H1 (cell line): Measurements from ENCODE around the gene CSHL1. TPM values are rescaled to one million over a fixed set of nuclear protein-coding genes. Genes with fewer than 3 reads are reported as not detected.

ENCODE experiments used
- CTCF ChIA-PET: fragments of 300-600 bp; sonication (Branson Sonifier 250); formaldehyde crosslinking; loops from one replicate; lab custom pipeline; 2021; ENCODE audit not compliant: partially characterized antibody; lab: Charles Lee
- POLR2A ChIA-PET: fragments of 300-600 bp; sonication (Branson Sonifier 250); formaldehyde crosslinking; loops from one replicate; lab custom pipeline; 2021; ENCODE audit warnings: inconsistent platforms; ENCODE audit not compliant: partially characterized antibody; lab: Charles Lee
- DNase-seq, 2 experiments: peaks; one replicate each; pipeline versions ENCODE4 v3.0.0 to v3.0.0-alpha.2; 2010 to 2022; ENCODE audit warnings: low spot score in 2 of 2, low read depth in 1 of 2, mixed read lengths in 1 of 2
- FAIRE-seq: peaks from 2 replicates; lab custom pipeline; 2011; peaks lifted over from hg19 to GRCh38; lab: Jason Lieb, UNC
- H2AFZ ChIP-seq: 2 replicates; pipeline ENCODE4 v1.8.1; 2012; ENCODE audit warnings: low read length, inconsistent platforms
- H2AK5ac ChIP-seq: 2 replicates; pipeline ENCODE4 v1.6.1; 2013; ENCODE audit warnings: low read depth, low read length
- H2BK120ac ChIP-seq: replicated peaks from 2 replicates; pipeline ENCODE3; 2013; ENCODE audit warnings: low read depth, low read length, inconsistent platforms
- H2BK12ac ChIP-seq: 2 replicates; pipeline ENCODE4 v1.6.1; 2013; ENCODE audit warnings: low read depth, low read length
- H2BK15ac ChIP-seq: 2 replicates; pipeline ENCODE4 v1.6.1; 2013; ENCODE audit warnings: low read length
- H2BK20ac ChIP-seq: 2 replicates; pipeline ENCODE4 v1.6.1; 2013; ENCODE audit warnings: low read length
- H2BK5ac ChIP-seq: 2 replicates; pipeline ENCODE4 v1.6.1; 2013; ENCODE audit warnings: low read depth, low read length
- H3K14ac ChIP-seq: 2 replicates; pipeline ENCODE4 v1.6.1; 2013; ENCODE audit warnings: inconsistent platforms; ENCODE audit not compliant: insufficient read length
- H3K18ac ChIP-seq: 2 replicates; pipeline ENCODE4 v1.6.1; 2013; ENCODE audit warnings: low read length; ENCODE audit errors: extremely low read depth
- H3K23ac ChIP-seq: 2 replicates; pipeline ENCODE4 v1.6.1; 2013; ENCODE audit warnings: inconsistent platforms; ENCODE audit not compliant: insufficient read length
- H3K23me2 ChIP-seq: 2 replicates; pipeline ENCODE4 v1.6.1; 2013; ENCODE audit warnings: low read depth, low read length
- H3K27ac ChIP-seq: 2 replicates; pipeline ENCODE4 v1.6.1; 2011; ENCODE audit warnings: low read depth, low read length, inconsistent platforms
- H3K27me3 ChIP-seq, 4 experiments: replicated peaks in 1 of 4; 1 replicate in 1 of 4; 2 replicates in 3 of 4; pipeline versions ENCODE4 v1.6.1 to v1.8.1; 2011 to 2013; ENCODE audit warnings: low read length in 3 of 4, mild to moderate bottlenecking in 3 of 4, inconsistent platforms in 2 of 4, mixed read lengths in 2 of 4, moderate library complexity in 1 of 4; ENCODE audit not compliant: control insufficient read depth in 3 of 4, insufficient read depth in 3 of 4; ENCODE audit errors: extremely low read depth in 1 of 4
- H3K36me3 ChIP-seq, 4 experiments: 2 replicates each; pipeline versions ENCODE4 v1.6.1 to v1.8.1; 2011 to 2013; ENCODE audit warnings: mild to moderate bottlenecking in 4 of 4, low read length in 3 of 4, moderate library complexity in 2 of 4, control low read depth in 1 of 4, inconsistent platforms in 1 of 4; ENCODE audit not compliant: insufficient read depth in 4 of 4, control insufficient read depth in 2 of 4
- H3K4ac ChIP-seq: replicated peaks from 2 replicates; pipeline ENCODE3; 2013; ENCODE audit warnings: low read length, low read depth, mixed read lengths, inconsistent platforms; ENCODE audit not compliant: insufficient read length
- H3K4me1 ChIP-seq, 4 experiments: replicated peaks in 1 of 4; 1 replicate in 1 of 4; 2 replicates in 3 of 4; pipeline versions ENCODE4 v1.6.1 to v1.8.1; 2011 to 2013; ENCODE audit warnings: low read length in 3 of 4, inconsistent platforms in 2 of 4, mixed read lengths in 1 of 4; ENCODE audit not compliant: insufficient read depth in 4 of 4, control insufficient read depth in 3 of 4
- H3K4me2 ChIP-seq, 2 experiments: 2 replicates each; pipeline versions ENCODE4 v1.6.1 to v1.8.1; 2011 to 2013; ENCODE audit warnings: low read depth in 2 of 2, low read length in 2 of 2, control low read depth in 1 of 2, inconsistent platforms in 1 of 2, mild to moderate bottlenecking in 1 of 2; ENCODE audit not compliant: insufficient read depth in 1 of 2
- H3K4me3 ChIP-seq, 4 experiments: fragments of 200-600, 300-600 bp in 1 of 4; sonication (generic), shearing (Covaris generic), sonication (Bioruptor Twin) in 1 of 4; 2 replicates each; pipeline versions ENCODE4 v1.5.1 to v1.8.1; 2011 to 2016; ENCODE audit warnings: low read length in 4 of 4, low read depth in 3 of 4, control low read depth in 2 of 4, inconsistent platforms in 2 of 4, mild to moderate bottlenecking in 2 of 4, mixed read lengths in 1 of 4, moderate library complexity in 1 of 4; ENCODE audit not compliant: insufficient read depth in 2 of 4; ENCODE audit errors: extremely low read depth in 1 of 4
- H3K56ac ChIP-seq: replicated peaks from 2 replicates; pipeline ENCODE3; 2013; ENCODE audit warnings: low read depth, mild to moderate bottlenecking, mixed read lengths, low read length, inconsistent platforms; ENCODE audit not compliant: insufficient read length
- H3K79me1 ChIP-seq: 2 replicates; pipeline ENCODE4 v1.6.1; 2013; ENCODE audit warnings: low read depth, low read length, control low read depth
- H3K79me2 ChIP-seq, 2 experiments: 2 replicates each; pipeline versions ENCODE4 v1.6.1 to v1.8.1; 2012 to 2013; ENCODE audit warnings: low read length in 2 of 2, mild to moderate bottlenecking in 2 of 2, inconsistent platforms in 1 of 2; ENCODE audit not compliant: insufficient read depth in 2 of 2, control insufficient read depth in 1 of 2
- H3K9ac ChIP-seq, 4 experiments: replicated peaks in 1 of 4; 1 replicate in 1 of 4; 2 replicates in 3 of 4; pipeline versions ENCODE4 v1.6.1 to v1.8.1; 2011 to 2013; ENCODE audit warnings: low read depth in 3 of 4, low read length in 3 of 4, control low read depth in 2 of 4, mild to moderate bottlenecking in 2 of 4, moderate library complexity in 2 of 4, inconsistent platforms in 1 of 4; ENCODE audit errors: extremely low read depth in 1 of 4
- H3K9me3 ChIP-seq, 2 experiments: 2 replicates each; pipeline versions ENCODE4 v1.6.1 to v1.8.1; 2012 to 2013; ENCODE audit warnings: mild to moderate bottlenecking in 2 of 2, moderate library complexity in 2 of 2, control low read depth in 1 of 2, inconsistent platforms in 1 of 2, low read depth in 1 of 2, low read length in 1 of 2, mixed read lengths in 1 of 2; ENCODE audit not compliant: insufficient read depth in 2 of 2
- H4K20me1 ChIP-seq, 2 experiments: replicated peaks in 1 of 2; 2 replicates each; pipeline versions ENCODE3 to v1.8.1; 2011 to 2013; ENCODE audit warnings: inconsistent platforms in 2 of 2, low read length in 2 of 2, mild to moderate bottlenecking in 1 of 2; ENCODE audit not compliant: insufficient read depth in 2 of 2, control insufficient read depth in 1 of 2
- H4K5ac ChIP-seq: 2 replicates; pipeline ENCODE4 v1.6.1; 2013; ENCODE audit warnings: low read length, low read depth, mixed read lengths, inconsistent platforms; ENCODE audit not compliant: insufficient read length
- H4K8ac ChIP-seq: 2 replicates; pipeline ENCODE4 v1.8.0; 2013; ENCODE audit warnings: mild to moderate bottlenecking, moderate library complexity, low read length, inconsistent platforms; ENCODE audit not compliant: insufficient read depth; ENCODE audit errors: extremely low read depth
- H4K91ac ChIP-seq: replicated peaks from 2 replicates; pipeline ENCODE3; 2013; ENCODE audit warnings: low read length, mixed read lengths, inconsistent platforms; ENCODE audit not compliant: insufficient read length
- RAD21 ChIP-seq, 2 experiments: IDR thresholded peaks in 1 of 2; conservative IDR thresholded peaks in 1 of 2; 2 replicates each; pipeline ENCODE4 v1.6.1; 2011; ENCODE audit warnings: low read depth in 2 of 2, low read length in 2 of 2, improper control_type of control experiment in 1 of 2, inconsistent platforms in 1 of 2, mild to moderate bottlenecking in 1 of 2, moderate library complexity in 1 of 2
- RBBP5 ChIP-seq: IDR thresholded peaks from 2 replicates; pipeline ENCODE4 v1.7.1; 2012; ENCODE audit warnings: low read depth, mild to moderate bottlenecking, inconsistent platforms, low read length, moderate library complexity, borderline replicate concordance
- SIN3A ChIP-seq, 2 experiments: IDR thresholded peaks in 1 of 2; conservative IDR thresholded peaks in 1 of 2; 2 replicates each; pipeline ENCODE4 v1.6.1; 2011 to 2012; ENCODE audit warnings: low read length in 2 of 2, improper control_type of control experiment in 1 of 2, low read depth in 1 of 2, mild to moderate bottlenecking in 1 of 2
- WGBS, 2 experiments: shearing (Covaris generic) in 1 of 2; methylation state at CpG; one replicate each; pipeline versions ENCODE4 v1.1.6 to v1.1.7; 2013 to 2015; ENCODE audit warnings: low lambda C conversion rate in 2 of 2, mixed read lengths in 2 of 2, inconsistent platforms in 1 of 2, low coverage in 1 of 2, missing lambda C conversion rate in 1 of 2; ENCODE audit not compliant: insufficient replicate concordance in 2 of 2, insufficient coverage in 1 of 2, insufficient read length in 1 of 2; ENCODE audit errors: extremely low coverage in 1 of 2, missing lambda C conversion rate in 1 of 2; 5-methylcytosine and 5-hydroxymethylcytosine counted together
- polyA plus RNA-seq, 7 experiments: library from polyadenylated mRNA; depleted of rRNA in 3 of 7; stranded (reverse) in 5 of 7; unstranded in 2 of 7; fragments of >200 nt in 5 of 7; fragments of 200-250 nt in 2 of 7; gene quantifications; 1 replicate in 5 of 7; 2 replicates in 1 of 7; 4 replicates in 1 of 7; pipeline versions ENCODE4 v1.2.1 to v1.2.3, GENCODE V29; 2011 to 2013; ENCODE audit warnings: missing spikeins in 2 of 7, mixed read lengths in 2 of 7
- total RNA-seq: library from RNA; stranded (reverse); fragmentation: NEBNext Ultra II Directional; extraction: Animal tissue kit (Norgen Biotek cat#: 25700); gene quantifications from 2 replicates; pipeline ENCODE4 v1.2.1, GENCODE V29; 2021
- TF ChIP-seq, protein P1 (sequence below), 3 experiments: IDR thresholded peaks; 1 replicate in 2 of 3; 2 replicates in 1 of 3; pipeline versions ENCODE4 v1.5.1 to v1.6.1; 2011; ENCODE audit warnings: low read length in 3 of 3, mild to moderate bottlenecking in 3 of 3, inconsistent platforms in 2 of 3, low read depth in 1 of 3, moderate library complexity in 1 of 3; ENCODE audit not compliant: insufficient read depth in 1 of 3; ENCODE audit errors: control extremely low read depth in 1 of 3

CSHL1 gene
- total and polyA plus RNA-seq, 2 of the 8 experiments (the other 6 are each of a cell fraction or from before 2014, with no cell fraction given), result not detected

DNA sequence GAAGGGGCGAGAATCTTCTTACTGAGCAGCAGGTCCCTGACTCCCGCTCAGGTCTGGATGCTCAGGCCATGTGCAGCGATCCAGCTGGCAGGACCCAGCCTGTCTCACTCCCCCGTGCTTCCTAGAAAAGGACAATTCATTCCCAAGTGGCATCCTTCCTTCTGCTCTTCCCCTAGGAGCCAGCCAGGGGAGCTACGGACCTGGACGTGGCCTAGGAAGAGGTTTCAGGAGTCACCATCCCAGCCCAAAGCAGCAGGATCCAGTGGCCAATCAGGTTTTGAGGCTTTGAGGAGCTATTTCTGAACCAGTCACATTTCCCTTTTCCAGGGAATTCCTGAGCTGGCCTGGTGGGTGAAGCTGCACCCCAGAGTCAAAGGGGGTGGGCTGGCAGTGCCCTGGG is 28.8 kb upstream of the CSHL1 start:
- H3K4ac ChIP-seq, result no peak overlapping the region
- H2AFZ ChIP-seq, result no peak overlapping the region
- H3K9me3 ChIP-seq, result no peaks in the 10 kb centered on the region
- H2AK5ac ChIP-seq, result no peak overlapping the region
- peaks cover 0 to 2% (median 0%) of the 10 kb centered on the region in 4 experiments; a peak in 2 of 7 replicates for H3K4me1 ChIP-seq
- H2BK15ac ChIP-seq, result no peak overlapping the region
- H2BK120ac ChIP-seq, result no peak overlapping the region
- H3K23me2 ChIP-seq, result no peaks in the 10 kb centered on the region
- no peak overlapping the region for H3K18ac ChIP-seq
- no peak overlapping the region for H3K23ac ChIP-seq
- H3K36me3 ChIP-seq, result peaks cover 0 to 21% (median 1%) of the 10 kb centered on the region in 4 experiments; a peak in 4 of 8 replicates
- H2BK5ac ChIP-seq, result no peak overlapping the region
- no peak overlapping the region for H3K56ac ChIP-seq
- H3K4me2 ChIP-seq, result no peak overlapping the region
- DNase-seq (no peak), FAIRE-seq (no peak)
- TF ChIP-seq RAD21 (IDR thresholded peaks at IDR 0.05 in 1 of 2, conservative IDR thresholded peaks at IDR 0.05 in 1 of 2; ENCODE audit: low read depth in 2 of 2, low read length in 2 of 2) (0 out of 4 replicates have a peak, but pooled peaks of 1 of the 2 experiments have one; percentile 3), RBBP5 (no peak), SIN3A (conservative IDR thresholded peaks at IDR 0.05 in 1 of 2, IDR thresholded peaks at IDR 0.05 in 1 of 2; ENCODE audit: low read depth in 1 of 2, low read length in 2 of 2) (no peak)
- TF ChIP-seq, protein P1, sequence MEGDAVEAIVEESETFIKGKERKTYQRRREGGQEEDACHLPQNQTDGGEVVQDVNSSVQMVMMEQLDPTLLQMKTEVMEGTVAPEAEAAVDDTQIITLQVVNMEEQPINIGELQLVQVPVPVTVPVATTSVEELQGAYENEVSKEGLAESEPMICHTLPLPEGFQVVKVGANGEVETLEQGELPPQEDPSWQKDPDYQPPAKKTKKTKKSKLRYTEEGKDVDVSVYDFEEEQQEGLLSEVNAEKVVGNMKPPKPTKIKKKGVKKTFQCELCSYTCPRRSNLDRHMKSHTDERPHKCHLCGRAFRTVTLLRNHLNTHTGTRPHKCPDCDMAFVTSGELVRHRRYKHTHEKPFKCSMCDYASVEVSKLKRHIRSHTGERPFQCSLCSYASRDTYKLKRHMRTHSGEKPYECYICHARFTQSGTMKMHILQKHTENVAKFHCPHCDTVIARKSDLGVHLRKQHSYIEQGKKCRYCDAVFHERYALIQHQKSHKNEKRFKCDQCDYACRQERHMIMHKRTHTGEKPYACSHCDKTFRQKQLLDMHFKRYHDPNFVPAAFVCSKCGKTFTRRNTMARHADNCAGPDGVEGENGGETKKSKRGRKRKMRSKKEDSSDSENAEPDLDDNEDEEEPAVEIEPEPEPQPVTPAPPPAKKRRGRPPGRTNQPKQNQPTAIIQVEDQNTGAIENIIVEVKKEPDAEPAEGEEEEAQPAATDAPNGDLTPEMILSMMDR (IDR thresholded peaks at IDR 0.05; ENCODE audit: control extremely low read depth in 1 of 3, insufficient read depth in 1 of 3, low read depth in 1 of 3, low read length in 3 of 3), result peak in 2 of 3 experiments; percentile 8 to 31; a peak in 2 of 4 replicates
- H3K9ac ChIP-seq, result no peak overlapping the region
- no peak overlapping the region for H2BK20ac ChIP-seq
- no peaks in the 10 kb centered on the region for H3K27me3 ChIP-seq
- no peak overlapping the region for H3K4me3 ChIP-seq
- H2BK12ac ChIP-seq, result no peak overlapping the region
- H4K8ac ChIP-seq, result peak overlapping the region; percentile 57; the same call in 1 of the 2 replicates
- no peak overlapping the region for H3K27ac ChIP-seq
- H3K79me1 ChIP-seq, result no peaks in the 10 kb centered on the region
- H3K79me2 ChIP-seq, result no peaks in the 10 kb centered on the region
- H3K14ac ChIP-seq, result no peak overlapping the region
- ChIA-PET POLR2A (interaction anchor here (0.7 to 1.6 kb wide), 4 partner anchors 10 to 195 kb away, joined by 3 to 8 read pairs (median 3); no protein-coding TSS in a partner anchor), CTCF (interaction anchor here (0.7 to 6.1 kb wide), 20 partner anchors 8 to 114 kb away, joined by 3 to 64 read pairs (median 5); partner anchors contain the start of genes CD79B, CSHL1 and GH1)
- H4K20me1 ChIP-seq, result peaks cover 0 to 5% of the 10 kb centered on the region in 2 experiments
- WGBS, 2 experiments, result 89% methylated on average over 6 of the region's 6 CpGs; no CpG with 5 or more reads in 1 of the 2 experiments
- H4K5ac ChIP-seq, result no peak overlapping the region
- no peak overlapping the region for H4K91ac ChIP-seq
